ENCODE data around the gene SPACA4. TPM values are rescaled to one million over a fixed set of nuclear protein-coding genes. Genes with fewer than 3 reads are reported as not detected.

Gene SPACA4
- total and polyA plus RNA-seq, 9 of the 15 experiments (the other 6 are each of a cell fraction or from before 2014, with no cell fraction given) = not detected

DNA sequence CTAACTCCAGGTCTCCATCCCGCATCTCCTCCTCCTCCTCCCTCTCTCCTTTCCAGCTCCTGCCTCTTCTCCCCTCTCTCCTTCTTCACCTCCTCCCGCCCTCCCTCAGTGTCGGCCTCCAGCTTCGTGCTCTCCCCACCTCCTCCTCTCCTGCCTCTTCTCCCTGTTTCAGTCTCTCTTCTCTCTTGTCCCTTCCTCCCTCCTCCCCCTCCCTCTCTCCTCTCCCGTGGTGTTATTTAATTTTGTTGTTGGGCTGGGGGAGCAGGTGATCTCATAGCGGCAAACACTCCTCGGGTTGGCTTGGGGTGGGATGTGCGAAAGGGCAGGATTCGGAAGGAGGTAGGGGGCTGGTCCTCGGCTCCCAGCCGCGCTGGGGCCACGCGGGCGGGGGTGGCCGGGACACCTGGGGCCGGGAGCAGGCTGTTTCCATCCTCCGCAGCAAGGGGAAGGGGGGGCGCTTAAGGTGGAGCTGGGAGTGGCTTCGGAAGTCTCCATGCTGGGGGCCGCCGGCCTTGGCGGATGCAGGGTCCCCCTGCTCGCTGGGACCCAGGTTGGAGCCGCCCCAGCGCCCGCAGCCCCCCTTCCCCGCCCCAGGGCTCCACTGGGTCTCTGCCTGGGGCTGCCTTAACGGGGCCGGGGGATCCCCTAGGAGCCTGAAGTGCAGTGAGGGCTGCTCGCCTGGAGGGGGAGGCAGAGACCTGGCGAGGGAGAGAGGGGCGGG is 39.6 kb downstream of the SPACA4 start, which contains the start of gene CA11 (continued):
- TF ChIP-seq, protein P1, sequence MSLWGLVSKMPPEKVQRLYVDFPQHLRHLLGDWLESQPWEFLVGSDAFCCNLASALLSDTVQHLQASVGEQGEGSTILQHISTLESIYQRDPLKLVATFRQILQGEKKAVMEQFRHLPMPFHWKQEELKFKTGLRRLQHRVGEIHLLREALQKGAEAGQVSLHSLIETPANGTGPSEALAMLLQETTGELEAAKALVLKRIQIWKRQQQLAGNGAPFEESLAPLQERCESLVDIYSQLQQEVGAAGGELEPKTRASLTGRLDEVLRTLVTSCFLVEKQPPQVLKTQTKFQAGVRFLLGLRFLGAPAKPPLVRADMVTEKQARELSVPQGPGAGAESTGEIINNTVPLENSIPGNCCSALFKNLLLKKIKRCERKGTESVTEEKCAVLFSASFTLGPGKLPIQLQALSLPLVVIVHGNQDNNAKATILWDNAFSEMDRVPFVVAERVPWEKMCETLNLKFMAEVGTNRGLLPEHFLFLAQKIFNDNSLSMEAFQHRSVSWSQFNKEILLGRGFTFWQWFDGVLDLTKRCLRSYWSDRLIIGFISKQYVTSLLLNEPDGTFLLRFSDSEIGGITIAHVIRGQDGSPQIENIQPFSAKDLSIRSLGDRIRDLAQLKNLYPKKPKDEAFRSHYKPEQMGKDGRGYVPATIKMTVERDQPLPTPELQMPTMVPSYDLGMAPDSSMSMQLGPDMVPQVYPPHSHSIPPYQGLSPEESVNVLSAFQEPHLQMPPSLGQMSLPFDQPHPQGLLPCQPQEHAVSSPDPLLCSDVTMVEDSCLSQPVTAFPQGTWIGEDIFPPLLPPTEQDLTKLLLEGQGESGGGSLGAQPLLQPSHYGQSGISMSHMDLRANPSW (CRISPR knock-in tag; IDR thresholded peaks at IDR 0.05) = no peak
- peak; percentile 41 for TF ChIP-seq CXXC5 (CRISPR knock-in tag; IDR thresholded peaks at IDR 0.05)
- TF ChIP-seq MYC (IDR thresholded peaks at IDR 0.05; ENCODE audit: low read depth, low read length) = peak; percentile 43; the same call in 1 of the 2 replicates
- TF ChIP-seq MYC (CRISPR knock-in tag; IDR thresholded peaks at IDR 0.05; ENCODE audit: borderline replicate concordance, low read depth) = peak; percentile 67; the same call in 1 of the 2 replicates
- TF ChIP-seq, protein P2, sequence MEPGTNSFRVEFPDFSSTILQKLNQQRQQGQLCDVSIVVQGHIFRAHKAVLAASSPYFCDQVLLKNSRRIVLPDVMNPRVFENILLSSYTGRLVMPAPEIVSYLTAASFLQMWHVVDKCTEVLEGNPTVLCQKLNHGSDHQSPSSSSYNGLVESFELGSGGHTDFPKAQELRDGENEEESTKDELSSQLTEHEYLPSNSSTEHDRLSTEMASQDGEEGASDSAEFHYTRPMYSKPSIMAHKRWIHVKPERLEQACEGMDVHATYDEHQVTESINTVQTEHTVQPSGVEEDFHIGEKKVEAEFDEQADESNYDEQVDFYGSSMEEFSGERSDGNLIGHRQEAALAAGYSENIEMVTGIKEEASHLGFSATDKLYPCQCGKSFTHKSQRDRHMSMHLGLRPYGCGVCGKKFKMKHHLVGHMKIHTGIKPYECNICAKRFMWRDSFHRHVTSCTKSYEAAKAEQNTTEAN (CRISPR knock-in tag; IDR thresholded peaks at IDR 0.05) = no peak
- TF ChIP-seq CBFA2T2 (conservative IDR thresholded peaks at IDR 0.05) = 0 out of 2 replicates have a peak, but pooled peaks have one; percentile 2
- TF ChIP-seq NCOA4 (IDR thresholded peaks at IDR 0.05; ENCODE audit: partially characterized antibody) = peak; percentile 89
- TF ChIP-seq ARHGAP35 (IDR thresholded peaks at IDR 0.05; ENCODE audit: partially characterized antibody) = peak; percentile 81
- TF ChIP-seq, protein P3, sequence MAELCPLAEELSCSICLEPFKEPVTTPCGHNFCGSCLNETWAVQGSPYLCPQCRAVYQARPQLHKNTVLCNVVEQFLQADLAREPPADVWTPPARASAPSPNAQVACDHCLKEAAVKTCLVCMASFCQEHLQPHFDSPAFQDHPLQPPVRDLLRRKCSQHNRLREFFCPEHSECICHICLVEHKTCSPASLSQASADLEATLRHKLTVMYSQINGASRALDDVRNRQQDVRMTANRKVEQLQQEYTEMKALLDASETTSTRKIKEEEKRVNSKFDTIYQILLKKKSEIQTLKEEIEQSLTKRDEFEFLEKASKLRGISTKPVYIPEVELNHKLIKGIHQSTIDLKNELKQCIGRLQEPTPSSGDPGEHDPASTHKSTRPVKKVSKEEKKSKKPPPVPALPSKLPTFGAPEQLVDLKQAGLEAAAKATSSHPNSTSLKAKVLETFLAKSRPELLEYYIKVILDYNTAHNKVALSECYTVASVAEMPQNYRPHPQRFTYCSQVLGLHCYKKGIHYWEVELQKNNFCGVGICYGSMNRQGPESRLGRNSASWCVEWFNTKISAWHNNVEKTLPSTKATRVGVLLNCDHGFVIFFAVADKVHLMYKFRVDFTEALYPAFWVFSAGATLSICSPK (IDR thresholded peaks at IDR 0.05; ENCODE audit: borderline replicate concordance) = 0 out of 2 replicates have a peak, but pooled peaks have one; percentile 69
- TF ChIP-seq FOXM1 (IDR thresholded peaks at IDR 0.05; ENCODE audit: low read depth) = peak; percentile 89
- TF ChIP-seq FOXM1 (CRISPR knock-in tag; IDR thresholded peaks at IDR 0.05; ENCODE audit: low read depth) = no peak
- TF ChIP-seq MCM7 (IDR thresholded peaks at IDR 0.05) = peak in 1 of 2 experiments; percentile 86; a peak in 1 of 4 replicates
- TF ChIP-seq, protein P4, sequence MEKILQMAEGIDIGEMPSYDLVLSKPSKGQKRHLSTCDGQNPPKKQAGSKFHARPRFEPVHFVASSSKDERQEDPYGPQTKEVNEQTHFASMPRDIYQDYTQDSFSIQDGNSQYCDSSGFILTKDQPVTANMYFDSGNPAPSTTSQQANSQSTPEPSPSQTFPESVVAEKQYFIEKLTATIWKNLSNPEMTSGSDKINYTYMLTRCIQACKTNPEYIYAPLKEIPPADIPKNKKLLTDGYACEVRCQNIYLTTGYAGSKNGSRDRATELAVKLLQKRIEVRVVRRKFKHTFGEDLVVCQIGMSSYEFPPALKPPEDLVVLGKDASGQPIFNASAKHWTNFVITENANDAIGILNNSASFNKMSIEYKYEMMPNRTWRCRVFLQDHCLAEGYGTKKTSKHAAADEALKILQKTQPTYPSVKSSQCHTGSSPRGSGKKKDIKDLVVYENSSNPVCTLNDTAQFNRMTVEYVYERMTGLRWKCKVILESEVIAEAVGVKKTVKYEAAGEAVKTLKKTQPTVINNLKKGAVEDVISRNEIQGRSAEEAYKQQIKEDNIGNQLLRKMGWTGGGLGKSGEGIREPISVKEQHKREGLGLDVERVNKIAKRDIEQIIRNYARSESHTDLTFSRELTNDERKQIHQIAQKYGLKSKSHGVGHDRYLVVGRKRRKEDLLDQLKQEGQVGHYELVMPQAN (IDR thresholded peaks at IDR 0.05; ENCODE audit: borderline replicate concordance) = peak; percentile 72
- TF ChIP-seq, protein P5, sequence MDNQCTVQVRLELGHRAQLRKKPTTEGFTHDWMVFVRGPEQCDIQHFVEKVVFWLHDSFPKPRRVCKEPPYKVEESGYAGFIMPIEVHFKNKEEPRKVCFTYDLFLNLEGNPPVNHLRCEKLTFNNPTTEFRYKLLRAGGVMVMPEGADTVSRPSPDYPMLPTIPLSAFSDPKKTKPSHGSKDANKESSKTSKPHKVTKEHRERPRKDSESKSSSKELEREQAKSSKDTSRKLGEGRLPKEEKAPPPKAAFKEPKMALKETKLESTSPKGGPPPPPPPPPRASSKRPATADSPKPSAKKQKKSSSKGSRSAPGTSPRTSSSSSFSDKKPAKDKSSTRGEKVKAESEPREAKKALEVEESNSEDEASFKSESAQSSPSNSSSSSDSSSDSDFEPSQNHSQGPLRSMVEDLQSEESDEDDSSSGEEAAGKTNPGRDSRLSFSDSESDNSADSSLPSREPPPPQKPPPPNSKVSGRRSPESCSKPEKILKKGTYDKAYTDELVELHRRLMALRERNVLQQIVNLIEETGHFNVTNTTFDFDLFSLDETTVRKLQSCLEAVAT (IDR thresholded peaks at IDR 0.05) = peak; percentile 81 to 88
- TF ChIP-seq HMGN3 (IDR thresholded peaks at IDR 0.05; ENCODE audit: borderline replicate concordance, extremely low read depth, insufficient read length, low read depth, low read length) = peak; percentile 36
- peak; percentile 87; the same call in 1 of the 2 replicates for TF ChIP-seq ZEB2 (IDR thresholded peaks at IDR 0.05)
- no peak for TF ChIP-seq NCOA6 (IDR thresholded peaks at IDR 0.05)
